B cell (primary cell): ENCODE data around the gene RINL.

Source experiments
- CTCF ChIP-seq: fragments of 200-600 bp; IDR thresholded peaks from one replicate; pipeline ENCODE4 v1.8.0; 2022; ENCODE audit warnings: antibody characterized with exemption, mild to moderate bottlenecking
- EZH2 ChIP-seq: IDR thresholded peaks from 2 replicates; pipeline ENCODE4 v1.6.1; 2012; ENCODE audit warnings: borderline replicate concordance, low read depth, mild to moderate bottlenecking, moderate library complexity, low read length; ENCODE audit not compliant: insufficient read depth, poor library complexity, severe bottlenecking

DNA sequence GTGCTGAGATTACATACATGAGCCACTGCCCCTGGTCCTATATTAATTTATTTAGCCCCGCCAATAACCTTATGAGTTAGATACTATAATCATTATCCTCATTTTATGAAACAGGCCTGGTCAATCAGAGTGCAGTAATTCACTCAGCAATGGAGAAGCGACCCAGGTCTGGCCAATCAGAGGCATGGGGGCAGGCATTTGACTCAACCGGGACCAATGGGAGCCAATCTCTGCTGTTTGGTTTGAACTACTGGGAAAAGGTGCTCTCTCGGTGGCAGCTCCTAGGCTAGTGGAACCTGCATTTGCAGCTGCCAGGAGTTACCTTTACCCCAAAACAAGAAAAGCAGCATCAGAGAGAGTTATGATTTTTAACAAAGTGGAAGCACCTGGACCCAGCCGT lies 14.8 kb upstream of the RINL start:
- TF ChIP-seq CTCF (no peak), EZH2 (no peak)
